Measurements from ENCODE around the gene TRIO.

DNA sequence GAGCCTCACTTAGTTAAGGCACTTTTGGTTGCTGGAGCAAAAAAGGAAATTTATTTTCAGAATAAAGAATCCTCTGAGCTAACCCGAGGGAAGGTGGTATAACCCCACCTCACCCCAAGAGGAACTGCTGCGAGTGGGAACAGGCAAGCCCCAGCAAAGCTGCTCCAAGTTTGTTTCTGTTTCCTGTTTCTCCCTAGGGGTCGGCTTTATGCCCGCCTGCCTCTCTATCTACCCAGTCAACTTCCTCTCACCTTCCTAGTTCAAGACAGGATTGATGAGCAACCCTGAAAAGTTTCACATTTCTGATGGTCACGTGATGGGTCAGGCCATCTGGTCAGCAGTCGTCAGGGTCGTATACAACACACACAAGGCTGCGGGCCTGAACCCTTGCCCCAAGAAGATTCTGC lies 31.1 kb downstream of the TRIO start:
- TF ChIP-seq CTCF (conservative IDR thresholded peaks at IDR 0.05 in 1 of 2, IDR thresholded peaks at IDR 0.05 in 1 of 2; ENCODE audit: low read depth in 1 of 2, low read length in 2 of 2) (no peak), EZH2 (IDR thresholded peaks at IDR 0.05; ENCODE audit: low read length, missing control alignments) (no peak)
